GM19238 (cell line): ENCODE measurements around the gene MAP7D2.

Experiments used
- DNase-seq: peaks from one replicate; pipeline ENCODE4 v3.0.0; 2011; ENCODE audit warnings: low spot score; ENCODE audit not compliant: insufficient read length

The MAP7D2 gene

GRCh38 chrX:20046223-20046622 lies 70.5 kb downstream of the MAP7D2 start:
- no peak for DNase-seq

GRCh38 chrX:20042221-20042620 lies 74.5 kb downstream of the MAP7D2 start:
- DNase-seq, result no peak

GRCh38 chrX:20038966-20039365 lies 77.7 kb downstream of the MAP7D2 start:
- DNase-seq, result no peak

- no peak for DNase-seq
Observed at GRCh38 chrX:20037186-20037585, 79.5 kb downstream of the MAP7D2 start.

DNA sequence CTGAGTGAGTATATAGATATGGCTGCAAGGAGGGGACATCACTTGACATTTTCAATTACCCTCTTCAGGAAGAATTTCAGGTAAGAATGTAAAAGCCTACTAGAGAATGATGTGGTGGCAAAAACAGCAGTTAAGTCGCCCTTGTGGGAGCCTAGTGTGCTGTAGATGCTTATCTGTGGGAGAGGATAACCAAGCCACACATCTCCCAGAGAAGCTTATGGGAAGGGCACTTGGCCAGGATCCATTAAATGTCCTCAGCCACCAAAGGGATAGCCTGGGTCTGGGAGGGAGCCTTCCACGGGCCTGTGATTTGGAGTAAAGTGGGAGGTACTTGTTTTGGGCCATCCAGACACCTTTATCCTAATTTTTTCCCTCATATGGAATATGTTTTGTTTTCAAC lies 84.5 kb downstream of the MAP7D2 start:
- no peak for DNase-seq

DNA sequence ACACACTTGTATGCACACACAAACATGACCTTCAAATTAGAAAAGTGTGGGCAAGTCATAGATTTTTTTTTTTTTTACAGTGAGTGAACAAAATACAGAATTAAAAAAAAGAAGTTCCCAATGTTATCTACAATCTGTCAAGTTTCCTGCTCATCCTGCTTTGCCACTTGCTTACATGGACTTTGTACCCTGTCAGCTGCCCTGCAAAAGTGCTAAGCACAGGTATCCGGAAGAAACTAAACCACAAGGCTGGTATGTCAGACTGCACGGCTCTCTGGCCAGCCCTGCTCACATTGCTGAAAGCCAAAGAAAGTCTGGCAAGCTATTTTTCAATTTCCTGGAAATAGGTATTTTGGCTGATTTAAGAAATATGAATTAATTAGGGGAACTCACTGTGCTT lies 87.0 kb downstream of the MAP7D2 start:
- peak; percentile 19 for DNase-seq

DNA sequence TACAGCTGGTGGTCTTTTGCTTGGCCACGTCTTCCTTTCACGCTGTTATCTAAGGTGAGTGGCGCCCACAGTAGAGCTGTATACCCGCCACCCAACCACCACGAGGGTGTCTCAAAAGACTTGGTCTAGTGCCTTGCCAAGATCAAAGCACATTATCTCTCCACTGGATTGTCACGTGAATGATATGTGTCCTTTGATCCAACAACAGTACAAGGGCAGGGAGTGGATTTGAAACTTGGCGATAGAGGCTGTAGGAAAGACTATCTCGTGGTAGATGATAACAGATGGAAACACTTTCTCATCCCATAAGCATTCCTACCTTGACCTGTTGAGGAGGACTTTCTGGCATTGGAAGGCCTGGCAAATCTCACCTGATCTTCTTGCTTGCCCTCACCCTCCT lies 88.1 kb downstream of the MAP7D2 start:
- no peak for DNase-seq

GRCh38 chrX:20026278-20026677 lies 90.4 kb downstream of the MAP7D2 start:
- DNase-seq, result no peak

- DNase-seq, result no peak
Observed at GRCh38 chrX:20019672-20020365, 96.9 kb downstream of the MAP7D2 start.

- DNase-seq, result no peak
Observed at GRCh38 chrX:20016616-20016945, 100.1 kb downstream of the MAP7D2 start.

- no peak for DNase-seq
Observed at GRCh38 chrX:20015945-20016615, 100.6 kb downstream of the MAP7D2 start.

DNA sequence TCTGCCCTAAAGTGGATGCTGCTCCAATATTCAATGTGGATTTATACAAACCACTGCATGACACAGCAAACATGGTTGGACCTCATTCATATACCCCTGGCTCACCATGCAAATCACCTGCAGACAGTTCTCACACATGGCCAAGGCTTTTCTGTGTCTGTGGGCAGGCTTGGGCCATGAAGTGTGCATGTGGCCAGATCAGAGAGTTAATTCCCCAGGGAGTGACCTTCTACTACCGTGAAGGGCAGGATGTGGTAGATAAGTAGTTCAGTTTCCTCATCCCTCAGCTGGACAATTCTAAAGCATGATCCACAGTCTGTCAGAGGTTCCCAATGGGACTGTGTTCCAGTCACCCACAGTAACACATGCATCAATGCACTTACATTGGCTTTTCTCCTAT lies 101.3 kb downstream of the MAP7D2 start:
- no peak for DNase-seq

DNA sequence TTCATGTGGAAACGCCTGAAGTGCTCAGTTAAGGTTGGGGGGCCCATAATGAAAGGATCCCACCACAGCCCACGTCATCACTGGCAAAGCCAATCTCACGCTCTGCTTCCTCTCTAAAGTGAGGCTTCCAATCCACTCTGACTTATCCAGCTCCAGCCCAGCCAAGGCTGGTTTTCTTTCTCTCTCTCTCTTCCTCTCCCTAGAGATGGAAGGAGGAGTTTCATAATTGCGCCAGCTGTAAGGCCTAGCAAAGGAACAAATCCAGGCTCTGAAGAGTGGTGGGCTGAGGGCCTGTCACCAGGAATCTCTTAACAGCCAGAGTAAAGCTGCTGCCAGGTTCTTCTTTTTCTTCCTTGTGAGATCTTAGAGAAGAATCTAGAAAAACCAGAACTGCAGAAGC lies 105.1 kb downstream of the MAP7D2 start:
- no peak for DNase-seq

GRCh38 chrX:20007962-20008622 lies 108.6 kb downstream of the MAP7D2 start:
- DNase-seq, result no peak

GRCh38 chrX:20005883-20006282 lies 110.8 kb downstream of the MAP7D2 start:
- DNase-seq, result no peak

- no peak for DNase-seq
Observed at GRCh38 chrX:20001588-20001987, 115.1 kb downstream of the MAP7D2 start.

- no peak for DNase-seq
Observed at GRCh38 chrX:19991350-19991718, 125.4 kb downstream of the MAP7D2 start.

DNA sequence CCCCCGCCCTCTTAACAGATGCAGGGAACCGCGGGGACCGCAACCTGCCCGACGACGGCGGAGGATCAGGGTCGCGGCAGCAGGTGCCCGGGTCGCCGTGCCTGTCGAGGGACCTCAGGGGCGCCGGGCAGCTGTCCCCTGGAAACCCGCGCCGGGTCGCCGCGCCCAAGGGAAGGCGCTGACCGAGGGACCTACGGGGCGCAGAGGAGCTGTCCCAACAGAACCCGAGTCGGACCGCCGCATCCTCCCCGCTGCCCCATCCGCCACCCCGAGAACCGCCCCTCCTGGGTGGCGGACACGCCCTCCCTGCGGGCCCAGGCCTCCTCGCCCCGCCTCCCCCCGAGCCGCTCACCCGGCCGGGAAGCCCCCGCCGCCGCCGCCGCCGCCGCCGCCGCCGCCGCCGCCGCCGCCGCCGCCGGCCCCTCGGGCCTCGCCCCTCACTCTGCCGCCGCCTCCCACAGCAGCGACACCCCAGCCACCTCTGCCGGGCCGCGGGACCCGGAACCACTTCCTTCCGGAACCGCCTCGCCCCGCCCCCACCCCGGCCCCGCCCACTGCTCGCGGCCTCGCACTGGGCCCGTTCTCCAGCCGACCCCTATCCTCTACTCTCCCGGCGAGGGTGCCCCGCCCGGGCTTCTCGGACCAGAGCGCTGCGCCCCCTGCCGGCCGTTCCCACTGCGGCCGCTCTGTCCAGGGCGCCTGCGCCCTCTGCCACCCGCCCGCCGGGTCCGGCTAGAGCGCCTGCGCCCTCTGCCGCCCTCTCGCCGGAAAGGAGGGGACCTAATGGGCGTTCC lies 126.0 kb downstream of the MAP7D2 start, which contains the start of gene BCLAF3:
BCLAF3 (minus strand) TSS at position 506 of the 794 bp plus-strand sequence. CDS start 20,797 bp downstream, outside the sequence.
- peak; percentile 88 for DNase-seq

DNA sequence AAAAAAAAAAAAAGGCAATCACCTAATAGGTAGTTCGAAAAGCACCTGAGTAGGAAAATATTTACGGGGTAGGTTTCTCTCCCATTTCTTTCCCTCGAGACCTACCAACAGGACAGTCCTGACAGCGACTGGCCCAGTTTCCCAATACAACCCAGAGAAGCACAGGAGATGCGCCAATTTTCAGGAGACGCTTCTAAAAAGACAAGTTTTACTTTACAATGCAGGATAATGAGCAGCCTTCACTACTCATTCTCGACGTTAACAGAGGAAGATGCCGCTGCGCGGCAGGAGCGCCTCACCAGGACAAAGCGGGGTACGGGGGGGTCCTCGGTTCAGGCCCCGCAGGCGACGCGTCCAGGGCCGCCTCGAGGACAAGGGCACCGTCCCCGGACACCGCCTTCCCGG lies 126.6 kb downstream of the MAP7D2 start:
- peak; percentile 17 for DNase-seq

DNA sequence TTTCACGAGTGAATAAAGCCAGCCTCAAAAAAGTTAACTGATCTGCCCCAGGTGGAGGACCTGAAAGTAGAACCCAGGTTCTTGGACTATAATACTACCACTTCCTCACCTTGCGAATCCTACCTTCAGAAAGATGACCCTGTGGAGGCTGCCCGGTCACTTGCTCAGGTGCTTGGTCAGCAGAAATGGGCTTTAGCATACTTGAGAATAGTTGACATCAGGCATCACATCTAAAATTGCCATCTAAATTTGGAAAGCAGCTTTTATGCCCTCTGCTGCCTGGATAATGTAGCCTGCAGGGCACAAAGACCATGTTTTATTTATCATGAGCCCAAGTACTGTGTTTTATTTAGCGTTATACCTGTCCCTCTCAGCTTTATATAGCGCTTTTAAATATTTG lies 128.9 kb downstream of the MAP7D2 start:
- no peak for DNase-seq

- DNase-seq, result no peak
Observed at GRCh38 chrX:19986531-19986930, 130.2 kb downstream of the MAP7D2 start.

DNA sequence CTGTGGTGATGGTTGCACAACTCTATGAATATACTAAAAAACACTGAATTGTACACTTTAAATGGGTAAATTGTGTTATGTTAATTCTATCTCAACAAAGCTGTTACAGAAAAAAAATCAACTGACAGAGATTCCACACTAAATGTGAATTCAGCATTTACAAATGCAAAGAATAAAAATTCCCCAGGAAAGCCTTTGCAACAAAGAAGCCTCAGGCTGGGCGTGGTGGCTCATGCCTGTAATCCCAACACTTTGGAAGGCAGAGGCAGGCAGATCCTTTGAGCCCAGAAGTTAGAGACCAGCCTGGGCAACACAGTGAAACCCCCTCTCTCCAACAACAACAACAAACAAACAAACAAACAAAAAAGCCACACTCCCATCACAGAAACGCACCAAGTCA lies 134.8 kb downstream of the MAP7D2 start:
- no peak for DNase-seq
